Measurements from ENCODE around the gene EXOC2. TPM values are rescaled to one million over a fixed set of nuclear protein-coding genes. Genes with fewer than 3 reads are reported as not detected.
A peak's percentile ranks its signal among the peaks of the same experiment; 100 is the strongest.

The EXOC2 gene
- total and polyA plus RNA-seq, 4 experiments from 2014 or later: 38.2 to 48.3 (median 46.1) TPM

DNA sequence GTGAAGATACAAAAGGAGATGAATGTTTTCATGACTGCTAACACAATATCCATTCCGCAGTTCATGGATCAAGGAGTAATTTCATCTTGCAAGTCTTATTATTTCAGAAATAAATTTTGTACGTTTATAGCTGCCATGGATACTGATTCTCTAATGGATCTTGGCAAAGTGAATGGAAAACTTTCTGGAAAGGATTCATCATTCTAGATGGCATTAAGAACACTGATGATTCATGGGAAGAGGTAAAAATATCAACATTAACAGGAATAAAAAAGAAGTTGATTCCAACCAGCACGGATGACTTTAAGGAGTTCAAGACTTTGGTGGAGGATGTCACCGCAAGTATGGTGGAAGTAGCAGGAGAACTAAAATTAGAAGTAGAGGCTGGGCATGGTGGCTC lies 38.8 kb downstream of the EXOC2 start:
- H3K36me3 Mint-ChIP-seq: peaks cover 27 to 50% of the 10 kb centered on the region in 2 donors
- H3K27ac ChIP-seq (ENCODE audit: low read depth, low read length): no peak overlapping the region
- intact Hi-C loops (cut with micrococcal nuclease): no loop called here
- ChIA-PET POLR2A (ENCODE audit: partially characterized antibody) (no interaction called here), CTCF (ENCODE audit: partially characterized antibody) (interaction anchor here (0.9 kb wide), 1 partner anchor 61 kb away, joined by 5 read pairs; no protein-coding TSS in a partner anchor)
- no peaks in the 10 kb centered on the region for H3K36me3 ChIP-seq (ENCODE audit: insufficient read depth, low read length)
- no peaks in the 10 kb centered on the region for H3K9me3 ChIP-seq (ENCODE audit: control insufficient read depth in 1 of 2, low read length in 2 of 2)
- H3K27me3 Mint-ChIP-seq: no peaks in the 10 kb centered on the region
- no peaks in the 10 kb centered on the region for H3K4me1 ChIP-seq (ENCODE audit: insufficient read depth, low read length)
- H3K27me3 ChIP-seq (ENCODE audit: insufficient read depth, low read length): no peaks in the 10 kb centered on the region
- H3K9me3 Mint-ChIP-seq: peaks cover 0 to 4% (median 0%) of the 10 kb centered on the region in 8 donors
- H3K4me3 Mint-ChIP-seq: no peak overlapping the region
- H3K27ac Mint-ChIP-seq: peak overlapping the region in 1 of 7 donors; percentile 68
- H3K4me1 Mint-ChIP-seq: peaks cover 20 to 28% (median 23%) of the 10 kb centered on the region in 4 donors
- DNase-seq: no peak
- no peak overlapping the region for H3K4me3 ChIP-seq (ENCODE audit: low read length in 2 of 2)

DNA sequence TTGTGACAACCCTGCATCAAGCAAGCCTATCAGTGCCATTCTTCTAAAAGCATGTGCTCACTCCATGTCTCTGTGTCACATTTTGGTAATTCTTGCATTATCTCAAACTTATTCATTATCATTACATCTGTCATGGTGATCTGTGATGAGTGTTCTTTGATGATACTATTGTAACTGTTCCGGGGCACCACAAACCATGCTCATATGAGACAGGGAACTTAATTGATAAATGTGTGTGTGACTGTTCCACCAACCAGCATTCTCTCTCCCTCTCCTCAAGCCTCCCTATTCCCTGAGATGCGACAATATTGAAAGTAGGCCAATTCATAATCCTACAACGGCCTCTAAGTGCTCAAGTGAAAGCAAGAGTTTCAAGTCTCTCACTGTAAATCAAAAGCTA lies 40.1 kb downstream of the EXOC2 start:
- Mint-ChIP-seq H3K27me3 (no peaks in the 10 kb centered on the region), H3K4me1 (peaks cover 16 to 24% (median 19%) of the 10 kb centered on the region in 4 donors), H3K36me3 (peaks cover 22 to 41% of the 10 kb centered on the region in 2 donors), H3K9me3 (peaks cover 0 to 4% (median 0%) of the 10 kb centered on the region in 8 donors), H3K27ac (no peak overlapping the region), H3K4me3 (no peak overlapping the region)
- H3K9me3 ChIP-seq (ENCODE audit: control insufficient read depth in 1 of 2, low read length in 2 of 2): no peaks in the 10 kb centered on the region
- intact Hi-C loops (cut with micrococcal nuclease): no loop called here
- POLR2A ChIA-PET (ENCODE audit: partially characterized antibody): no interaction called here
- DNase-seq: no peak
- no peaks in the 10 kb centered on the region for H3K27me3 ChIP-seq (ENCODE audit: insufficient read depth, low read length)
- CTCF ChIA-PET (ENCODE audit: partially characterized antibody): interaction anchor here (1.3 kb wide), 1 partner anchor 69 kb away, joined by 5 read pairs; no protein-coding TSS in a partner anchor
- no peak overlapping the region for H3K4me3 ChIP-seq (ENCODE audit: low read length in 2 of 2)
- H3K27ac ChIP-seq (ENCODE audit: low read depth, low read length): no peak overlapping the region
- no peaks in the 10 kb centered on the region for H3K36me3 ChIP-seq (ENCODE audit: insufficient read depth, low read length)
- no peaks in the 10 kb centered on the region for H3K4me1 ChIP-seq (ENCODE audit: insufficient read depth, low read length)

DNA sequence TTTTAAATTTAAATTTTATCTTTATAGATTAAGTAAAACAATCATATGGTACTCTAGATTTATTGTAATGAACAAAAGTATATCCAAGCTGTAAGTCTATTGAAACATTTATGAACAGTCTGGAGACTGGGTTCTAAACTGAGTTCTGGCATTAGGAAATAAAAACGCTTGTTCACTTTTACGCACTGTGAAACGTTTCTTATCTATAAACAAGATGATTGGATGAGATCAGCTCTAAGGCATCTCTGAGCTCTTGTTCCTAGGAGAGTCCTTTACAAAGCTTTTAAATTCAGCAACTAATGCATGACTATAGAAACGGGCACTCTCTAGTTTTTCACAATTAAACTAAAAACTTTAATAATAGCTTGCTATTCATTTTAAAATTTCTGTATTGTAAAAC lies 42.8 kb downstream of the EXOC2 start:
- CTCF ChIA-PET (ENCODE audit: partially characterized antibody): interaction anchor here (0.8 kb wide), 1 partner anchor 747 kb away, joined by 4 read pairs; no protein-coding TSS in a partner anchor
- POLR2A ChIA-PET (ENCODE audit: partially characterized antibody): no interaction called here
- peaks cover 27 to 44% (median 35%) of the 10 kb centered on the region in 4 donors for H3K4me1 Mint-ChIP-seq

DNA sequence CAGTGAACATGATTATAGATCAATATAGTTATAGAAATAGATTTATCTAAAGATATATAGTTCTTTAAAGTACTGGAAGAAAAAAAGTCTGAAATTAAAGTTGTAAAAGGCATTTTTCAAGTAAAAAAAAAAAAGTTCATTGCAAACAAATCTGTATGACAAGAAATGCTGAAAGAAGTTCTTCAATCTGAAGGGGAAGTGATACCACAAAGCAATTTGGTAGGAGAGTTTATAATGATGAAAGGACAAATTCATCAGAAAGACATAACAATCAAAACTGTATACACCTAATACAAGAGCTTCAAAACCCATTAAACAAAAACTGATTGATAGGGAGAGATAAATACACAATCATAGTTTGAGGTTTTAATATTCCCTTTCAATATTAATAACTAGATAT lies 50.1 kb downstream of the EXOC2 start:
- POLR2A ChIA-PET (ENCODE audit: partially characterized antibody): no interaction called here

More for the DNA sequence above, 42.8 kb downstream of the EXOC2 start:
- peaks cover 10% of the 10 kb centered on the region for H3K4me1 ChIP-seq (ENCODE audit: insufficient read depth, low read length)
- H3K4me3 ChIP-seq (ENCODE audit: low read length in 2 of 2): no peak overlapping the region
- Mint-ChIP-seq H3K36me3 (peaks cover 10 to 23% of the 10 kb centered on the region in 2 donors), H3K4me3 (no peak overlapping the region), H3K27me3 (no peaks in the 10 kb centered on the region), H3K9me3 (no peaks in the 10 kb centered on the region), H3K27ac (no peak overlapping the region)
- H3K9me3 ChIP-seq (ENCODE audit: control insufficient read depth in 1 of 2, low read length in 2 of 2): no peaks in the 10 kb centered on the region
- H3K27ac ChIP-seq (ENCODE audit: low read depth, low read length): no peak overlapping the region
- no peaks in the 10 kb centered on the region for H3K36me3 ChIP-seq (ENCODE audit: insufficient read depth, low read length)
- no peak for DNase-seq
- intact Hi-C loops (cut with micrococcal nuclease): no loop called here
- no peaks in the 10 kb centered on the region for H3K27me3 ChIP-seq (ENCODE audit: insufficient read depth, low read length)

DNA sequence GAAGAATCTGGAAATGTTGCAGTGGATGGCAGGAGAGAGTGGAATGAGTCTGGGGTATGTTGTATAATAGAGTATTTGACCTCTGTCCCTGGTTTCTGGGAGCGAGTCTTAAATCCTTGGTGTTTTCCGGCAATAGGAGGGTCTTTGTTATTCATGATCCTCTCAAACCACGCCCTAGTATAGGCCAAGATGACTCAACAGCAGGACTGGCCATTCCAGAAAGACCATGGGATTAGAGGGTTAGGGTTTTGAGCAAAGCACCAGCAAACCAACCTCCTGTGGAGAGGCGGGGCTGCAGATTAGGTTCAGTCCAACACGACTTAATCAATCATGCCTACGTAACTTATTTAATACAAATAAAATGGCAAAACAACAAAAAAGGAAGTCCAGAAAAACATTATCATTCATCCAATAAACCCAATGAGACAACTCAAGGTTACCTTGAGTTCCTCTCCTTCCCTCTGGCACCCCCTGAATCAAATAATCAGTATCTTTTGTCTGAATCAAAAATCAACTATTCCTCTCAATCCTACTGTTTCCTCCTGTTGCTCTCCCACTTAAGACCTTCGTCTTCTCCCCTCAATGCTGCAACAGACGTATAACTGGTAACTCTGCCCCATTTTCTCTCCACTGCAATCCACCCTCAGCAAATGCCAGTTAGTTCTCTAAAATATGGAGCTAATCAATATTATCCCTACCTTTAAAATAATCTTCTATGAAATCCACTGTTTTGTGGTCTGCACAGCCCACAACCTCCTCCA lies 51.5 kb downstream of the EXOC2 start:
- peaks cover 7% of the 10 kb centered on the region for H3K36me3 ChIP-seq (ENCODE audit: insufficient read depth, low read length)
- Mint-ChIP-seq H3K36me3 (peaks cover 21 to 22% of the 10 kb centered on the region in 2 donors), H3K9me3 (no peaks in the 10 kb centered on the region), H3K27ac (peak overlapping the region in 2 of 7 donors; percentile 2 to 59), H3K4me3 (no peak overlapping the region), H3K27me3 (no peaks in the 10 kb centered on the region), H3K4me1 (peaks cover 21 to 51% (median 37%) of the 10 kb centered on the region in 4 donors)
- no peaks in the 10 kb centered on the region for H3K4me1 ChIP-seq (ENCODE audit: insufficient read depth, low read length)
- ChIA-PET POLR2A (ENCODE audit: partially characterized antibody) (no interaction called here), CTCF (ENCODE audit: partially characterized antibody) (no interaction called here)
- H3K9me3 ChIP-seq (ENCODE audit: control insufficient read depth in 1 of 2, low read length in 2 of 2): no peaks in the 10 kb centered on the region
- DNase-seq: no peak
- no peak overlapping the region for H3K27ac ChIP-seq (ENCODE audit: low read depth, low read length)
- intact Hi-C loops (cut with micrococcal nuclease): no loop called here
- no peak overlapping the region for H3K4me3 ChIP-seq (ENCODE audit: low read length in 2 of 2)
- no peaks in the 10 kb centered on the region for H3K27me3 ChIP-seq (ENCODE audit: insufficient read depth, low read length)

More for the DNA sequence above, 50.1 kb downstream of the EXOC2 start:
- no peak overlapping the region for H3K4me3 Mint-ChIP-seq
- no peak for DNase-seq
- peaks cover 9% of the 10 kb centered on the region in 2 donors for H3K36me3 Mint-ChIP-seq
- no peaks in the 10 kb centered on the region for H3K27me3 Mint-ChIP-seq
- H3K4me1 Mint-ChIP-seq: peaks cover 28 to 56% (median 45%) of the 10 kb centered on the region in 4 donors
- CTCF ChIA-PET (ENCODE audit: partially characterized antibody): no interaction called here
- no peak overlapping the region for H3K27ac Mint-ChIP-seq
- H3K36me3 ChIP-seq (ENCODE audit: insufficient read depth, low read length): no peaks in the 10 kb centered on the region
- no peak overlapping the region for H3K4me3 ChIP-seq (ENCODE audit: low read length in 2 of 2)
- intact Hi-C loops (cut with micrococcal nuclease): no loop called here
- H3K27ac ChIP-seq (ENCODE audit: low read depth, low read length): no peak overlapping the region
- no peaks in the 10 kb centered on the region for H3K9me3 Mint-ChIP-seq
- H3K4me1 ChIP-seq (ENCODE audit: insufficient read depth, low read length): peaks cover 10% of the 10 kb centered on the region
- H3K9me3 ChIP-seq (ENCODE audit: control insufficient read depth in 1 of 2, low read length in 2 of 2): no peaks in the 10 kb centered on the region
- no peaks in the 10 kb centered on the region for H3K27me3 ChIP-seq (ENCODE audit: insufficient read depth, low read length)

DNA sequence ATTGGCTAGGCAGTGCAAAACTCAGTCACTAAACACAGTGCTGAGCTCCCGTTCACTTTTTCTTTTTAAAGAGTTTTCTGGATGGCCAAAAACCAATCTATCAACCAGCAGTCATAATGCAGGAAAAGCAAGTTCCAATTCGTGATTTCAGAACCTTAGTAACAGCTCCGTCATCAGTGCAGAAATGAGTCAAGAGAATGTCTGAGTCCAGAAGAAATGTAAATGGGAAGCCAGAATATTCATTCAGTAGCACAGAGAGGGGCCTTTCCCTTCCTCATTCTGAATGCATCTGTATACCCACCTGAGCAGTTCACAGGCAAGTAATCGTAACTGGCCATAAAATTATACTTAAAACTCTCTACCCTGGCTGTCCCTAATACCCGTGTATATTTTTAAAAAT lies 56.5 kb downstream of the EXOC2 start:
- ChIA-PET POLR2A (ENCODE audit: partially characterized antibody) (no interaction called here), CTCF (ENCODE audit: partially characterized antibody) (interaction anchor here (1.1 to 2.1 kb wide), 3 partner anchors 19 to 85 kb away, joined by 3 to 5 read pairs (median 3); no protein-coding TSS in a partner anchor)
- peaks cover 5 to 24% (median 19%) of the 10 kb centered on the region in 4 donors for H3K4me1 Mint-ChIP-seq
- no peaks in the 10 kb centered on the region for H3K27me3 Mint-ChIP-seq
- DNase-seq: no peak
- H3K4me3 ChIP-seq (ENCODE audit: low read length in 2 of 2): no peak overlapping the region
- H3K27ac Mint-ChIP-seq: peak overlapping the region in 1 of 7 donors; percentile 49
- H3K4me1 ChIP-seq (ENCODE audit: insufficient read depth, low read length): no peaks in the 10 kb centered on the region
- peaks cover 37 to 55% of the 10 kb centered on the region in 2 donors for H3K36me3 Mint-ChIP-seq
- no peaks in the 10 kb centered on the region for H3K9me3 Mint-ChIP-seq
- H3K27me3 ChIP-seq (ENCODE audit: insufficient read depth, low read length): no peaks in the 10 kb centered on the region
- no peak overlapping the region for H3K27ac ChIP-seq (ENCODE audit: low read depth, low read length)
- intact Hi-C loops (cut with micrococcal nuclease): no loop called here
- peaks cover 17% of the 10 kb centered on the region for H3K36me3 ChIP-seq (ENCODE audit: insufficient read depth, low read length)
- no peak overlapping the region for H3K4me3 Mint-ChIP-seq
- H3K9me3 ChIP-seq (ENCODE audit: control insufficient read depth in 1 of 2, low read length in 2 of 2): no peaks in the 10 kb centered on the region

DNA sequence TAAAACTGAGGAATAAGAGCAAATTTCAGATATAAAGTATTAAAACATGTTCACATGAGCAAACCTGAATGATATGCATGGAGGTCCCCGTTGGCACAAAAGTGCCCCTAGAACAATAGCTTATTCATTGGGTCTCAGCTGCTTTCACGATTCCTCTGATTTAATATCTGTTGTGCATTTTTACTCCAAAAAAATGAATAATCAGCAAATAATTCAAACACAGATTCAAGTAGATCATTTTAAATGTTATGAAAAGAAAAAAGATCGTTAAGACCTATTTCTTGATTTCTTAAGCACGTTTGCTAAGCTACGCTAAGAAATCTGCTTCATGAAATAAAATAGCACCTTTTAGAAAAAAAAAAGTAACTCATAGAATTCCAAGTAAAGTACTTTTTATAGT lies 57.7 kb downstream of the EXOC2 start:
- Histone ChIP-seq H3K4me1 (ENCODE audit: insufficient read depth, low read length) (no peaks in the 10 kb centered on the region), H3K9me3 (ENCODE audit: control insufficient read depth in 1 of 2, low read length in 2 of 2) (no peaks in the 10 kb centered on the region), H3K27me3 (ENCODE audit: insufficient read depth, low read length) (no peaks in the 10 kb centered on the region), H3K27ac (ENCODE audit: low read depth, low read length) (no peak overlapping the region), H3K36me3 (ENCODE audit: insufficient read depth, low read length) (peaks cover 17% of the 10 kb centered on the region), H3K4me3 (ENCODE audit: low read length in 2 of 2) (no peak overlapping the region)
- peaks cover 5 to 24% (median 11%) of the 10 kb centered on the region in 4 donors for H3K4me1 Mint-ChIP-seq
- H3K9me3 Mint-ChIP-seq: no peaks in the 10 kb centered on the region
- POLR2A ChIA-PET (ENCODE audit: partially characterized antibody): no interaction called here
- peaks cover 37 to 52% of the 10 kb centered on the region in 2 donors for H3K36me3 Mint-ChIP-seq
- DNase-seq: no peak
- no peak overlapping the region for H3K27ac Mint-ChIP-seq
- H3K4me3 Mint-ChIP-seq: no peak overlapping the region
- CTCF ChIA-PET (ENCODE audit: partially characterized antibody): no interaction called here
- intact Hi-C loops (cut with micrococcal nuclease): no loop called here
- no peaks in the 10 kb centered on the region for H3K27me3 Mint-ChIP-seq

Data from CD4-positive, alpha-beta memory T cell (primary cell).